ENCODE results near the gene C1orf198. TPM values are rescaled to one million over a fixed set of nuclear protein-coding genes. Genes with fewer than 3 reads are reported as not detected.

Gene C1orf198
- total RNA-seq, 1 donor = 75.6 TPM

GRCh38 chr1:230900984-230901383 is 32.7 kb upstream of the C1orf198 start:
- no peak overlapping the region for H3K4me3 ChIP-seq (ENCODE audit: low read depth, low read length)
- TF ChIP-seq CTCF (IDR thresholded peaks at IDR 0.05; ENCODE audit: insufficient read depth, low read length) = no peak
- DNase-seq (ENCODE audit: low read depth) = no peak

GRCh38 chr1:230899841-230900251 is 31.5 kb upstream of the C1orf198 start:
- DNase-seq (ENCODE audit: low read depth) = peak; percentile 98
- TF ChIP-seq CTCF (IDR thresholded peaks at IDR 0.05; ENCODE audit: insufficient read depth, low read length) = no peak
- no peak overlapping the region for H3K4me3 ChIP-seq (ENCODE audit: low read depth, low read length)

GRCh38 chr1:230898748-230899147 is 30.4 kb upstream of the C1orf198 start:
- TF ChIP-seq CTCF (IDR thresholded peaks at IDR 0.05; ENCODE audit: insufficient read depth, low read length) = no peak
- no peak overlapping the region for H3K4me3 ChIP-seq (ENCODE audit: low read depth, low read length)
- no peak for DNase-seq (ENCODE audit: low read depth)

GRCh38 chr1:230898144-230898543 is 29.8 kb upstream of the C1orf198 start:
- no peak for TF ChIP-seq CTCF (IDR thresholded peaks at IDR 0.05; ENCODE audit: insufficient read depth, low read length)
- no peak for DNase-seq (ENCODE audit: low read depth)
- H3K4me3 ChIP-seq (ENCODE audit: low read depth, low read length) = no peak overlapping the region

- no peak overlapping the region for H3K4me3 ChIP-seq (ENCODE audit: low read depth, low read length)
- no peak for DNase-seq (ENCODE audit: low read depth)
- no peak for TF ChIP-seq CTCF (IDR thresholded peaks at IDR 0.05; ENCODE audit: insufficient read depth, low read length)
Observed at GRCh38 chr1:230896779-230897178, 28.5 kb upstream of the C1orf198 start.

GRCh38 chr1:230895452-230895851 is 27.1 kb upstream of the C1orf198 start:
- no peak overlapping the region for H3K4me3 ChIP-seq (ENCODE audit: low read depth, low read length)
- DNase-seq (ENCODE audit: low read depth) = no peak
- no peak for TF ChIP-seq CTCF (IDR thresholded peaks at IDR 0.05; ENCODE audit: insufficient read depth, low read length)

- no peak for DNase-seq (ENCODE audit: low read depth)
- no peak for TF ChIP-seq CTCF (IDR thresholded peaks at IDR 0.05; ENCODE audit: insufficient read depth, low read length)
- H3K4me3 ChIP-seq (ENCODE audit: low read depth, low read length) = no peak overlapping the region
Observed at GRCh38 chr1:230894664-230895063, 26.3 kb upstream of the C1orf198 start.
